HepG2 (cell line): ENCODE data around the gene ATP5MG. TPM values are rescaled to one million over a fixed set of nuclear protein-coding genes. Genes with fewer than 3 reads are reported as not detected.
A peak's percentile ranks its signal among the peaks of the same experiment; 100 is the strongest.

Experiments
- ATAC-seq: fragments of 200-7000 bp; cut with Tn5 transposase; 3 replicates; pipeline ENCODE4 v1.9.1; 2020; ENCODE audit warnings: mild to moderate bottlenecking, moderate library complexity
- BruUV-seq: library from RNA; stranded (reverse); fragments of 400-500 nt; replicated peaks from 2 replicates; lab custom pipeline; 2021; lab: Mats Ljungman, UMichigan
- CTCF ChIA-PET: fragments of 300-600 bp; formaldehyde crosslinking; extraction: SDS; loops from one replicate; lab custom pipeline; 2021; ENCODE audit warnings: low total read pairs, inconsistent platforms, low intra/inter-chr PET ratio; lab: Yijun Ruan, JAX
- POLR2A ChIA-PET: fragments of 350-600 bp; sonication (Branson Sonifier 250); formaldehyde crosslinking; loops from one replicate; lab custom pipeline; 2020; ENCODE audit warnings: antibody characterized with exemption, inconsistent platforms; lab: Yijun Ruan, JAX
- DNase-seq: peaks from one replicate; pipeline ENCODE4 v3.0.0-alpha.2; 2015; ENCODE audit warnings: low spot score
- FAIRE-seq: peaks from 3 replicates; lab custom pipeline; 2011; peaks lifted over from hg19 to GRCh38; lab: Jason Lieb, UNC
- H2AFZ ChIP-seq: one replicate; pipeline ENCODE4 v1.6.1; 2011; ENCODE audit warnings: low read length, inconsistent platforms
- H3K27ac ChIP-seq: fragments of 300-600 bp; 3 replicates; pipeline ENCODE4 v1.8.0; 2011; ENCODE audit warnings: mixed run types, mild to moderate bottlenecking, mixed read lengths, low read length, inconsistent platforms; ENCODE audit not compliant: insufficient read depth; ENCODE audit errors: extremely low read length
- H3K27me3 ChIP-seq, 2 experiments: fragments of 200-600 bp in 1 of 2; 2 replicates in 1 of 2; 3 replicates in 1 of 2; pipeline versions ENCODE4 v1.6.0 to v1.8.0; 2011; ENCODE audit warnings: low read length in 2 of 2, mild to moderate bottlenecking in 2 of 2, moderate library complexity in 2 of 2, inconsistent platforms in 1 of 2; ENCODE audit not compliant: insufficient read depth in 2 of 2, control insufficient read depth in 1 of 2
- H3K36me3 ChIP-seq, 2 experiments: fragments of 200-600 bp in 1 of 2; replicated peaks in 1 of 2; 2 replicates in 1 of 2; 3 replicates in 1 of 2; pipeline versions ENCODE4 v1.5.1 to v1.8.0; 2011; ENCODE audit warnings: low read length in 2 of 2, inconsistent platforms in 1 of 2; ENCODE audit not compliant: insufficient read depth in 2 of 2, control insufficient read depth in 1 of 2
- H3K4me1 ChIP-seq: 2 replicates; pipeline ENCODE4 v1.5.1; 2012; ENCODE audit warnings: low read length, inconsistent platforms; ENCODE audit not compliant: insufficient read depth
- H3K4me2 ChIP-seq: 2 replicates; pipeline ENCODE4 v1.6.0; 2011; ENCODE audit warnings: low read depth, low read length, inconsistent platforms
- H3K4me3 ChIP-seq, 3 experiments: fragments of 200-600 bp in 1 of 3; sonication (generic), shearing (Covaris generic) in 1 of 3; replicated peaks in 1 of 3; 2 replicates each; pipeline ENCODE4 v1.5.1; 2011 to 2016; ENCODE audit warnings: low read length in 3 of 3, inconsistent platforms in 2 of 3, low read depth in 2 of 3, mild to moderate bottlenecking in 2 of 3, control low read depth in 1 of 3, mixed read lengths in 1 of 3; ENCODE audit not compliant: insufficient read depth in 1 of 3
- H3K79me2 ChIP-seq: one replicate; pipeline ENCODE4 v1.6.1; 2011; ENCODE audit warnings: low read length, inconsistent platforms; ENCODE audit not compliant: insufficient read depth
- H3K9ac ChIP-seq: 2 replicates; pipeline ENCODE4 v1.6.0; 2011; ENCODE audit warnings: mild to moderate bottlenecking, low read depth, low read length, inconsistent platforms; ENCODE audit not compliant: insufficient read depth
- H3K9me3 ChIP-seq: 2 replicates; pipeline ENCODE4 v1.5.1; 2012; ENCODE audit warnings: mild to moderate bottlenecking, low read length
- H4K20me1 ChIP-seq: 2 replicates; pipeline ENCODE4 v1.6.0; 2011; ENCODE audit warnings: inconsistent platforms, mild to moderate bottlenecking, low read length, moderate library complexity; ENCODE audit not compliant: insufficient read depth
- ATF7-NPFF ChIP-seq: sonication (generic); formaldehyde crosslinking; IDR thresholded peaks from 2 replicates; pipeline ENCODE4 v1.8.1; 2023; ENCODE audit warnings: mild to moderate bottlenecking, low read depth, missing genetic modification reagents, moderate library complexity
- FOXK2 ChIP-seq: fragments of 450-650 bp; IDR thresholded peaks from 2 replicates; pipeline ENCODE4 v1.6.1; 2016
- GATAD1 ChIP-seq: IDR thresholded peaks from 2 replicates; pipeline ENCODE4 v1.6.1; 2016; ENCODE audit warnings: missing genetic modification reagents, missing compliant biosample characterization
- HNRNPK ChIP-seq: fragments of 200-400 bp; formaldehyde crosslinking; IDR thresholded peaks from 2 replicates; pipeline ENCODE4 v1.6.1; 2018; ENCODE audit warnings: low read length, low read depth, moderate library complexity, mild to moderate bottlenecking; ENCODE audit not compliant: poor library complexity, severe bottlenecking
- MTA3 ChIP-seq: sonication (generic); formaldehyde crosslinking; IDR thresholded peaks from 2 replicates; pipeline ENCODE4 v1.4.0; 2020; ENCODE audit warnings: missing genetic modification reagents
- PHF20 ChIP-seq: sonication (generic); formaldehyde crosslinking; IDR thresholded peaks from 2 replicates; pipeline ENCODE4 v1.5.0; 2020; ENCODE audit warnings: mild to moderate bottlenecking, missing genetic modification reagents
- SOX6 ChIP-seq, 2 experiments: fragments of 450-650 bp in 1 of 2; sonication (generic) in 1 of 2; formaldehyde crosslinking in 1 of 2; IDR thresholded peaks; 2 replicates each; pipeline versions ENCODE4 v1.4.0 to v1.6.1; 2017 to 2020; ENCODE audit warnings: antibody characterized with exemption in 1 of 2, mild to moderate bottlenecking in 1 of 2, missing genetic modification reagents in 1 of 2
- XRCC5 ChIP-seq: fragments of 200-400 bp; formaldehyde crosslinking; optimal IDR thresholded peaks from 2 replicates; pipeline ENCODE3; 2017; ENCODE audit warnings: mild to moderate bottlenecking, low read length
- ZMYM3 ChIP-seq: sonication (generic); formaldehyde crosslinking; IDR thresholded peaks from 2 replicates; pipeline ENCODE4 v1.5.1; 2020; ENCODE audit warnings: mild to moderate bottlenecking, missing genetic modification reagents
- in situ Hi-C: cut with HindIII; loops from 2 replicates; pipeline ENCODE4 v1.10.0; 2017; ENCODE audit warnings: low pct_unique_long_range_greater_than_20kb; ENCODE audit not compliant: extremely low pct_ligation_motif_present
- intact Hi-C: fragments of 100-400 bp; cut with micrococcal nuclease; formaldehyde crosslinking; loops from one replicate; pipeline ENCODE4 v1.10.0; 2022; ENCODE audit not compliant: unreplicated experiment
- polyA plus RNA-seq, 8 experiments: library from polyadenylated mRNA; depleted of rRNA in 3 of 8; stranded (reverse) in 7 of 8; unstranded in 1 of 8; fragments of >200 nt; fragmentation: Illumina TruSeq in 4 of 8; extraction: Trizol in 4 of 8; gene quantifications; 2 replicates each; pipeline versions ENCODE4 v1.2.1 to v1.2.3, GENCODE V29; 2011 to 2016; ENCODE audit warnings: low read depth in 4 of 8, missing spikeins in 1 of 8, mixed read lengths in 1 of 8; ENCODE audit not compliant: insufficient read depth in 1 of 8
- total RNA-seq, 5 experiments: library from RNA; depleted of rRNA; stranded (reverse); fragments of >200 nt; fragmentation: Illumina TruSeq; extraction: Trizol; gene quantifications; 2 replicates each; pipeline ENCODE4 v1.2.3, GENCODE V29; 2016; ENCODE audit warnings: low read depth in 1 of 5
- TF ChIP-seq, protein P1 (sequence below): sonication (generic); formaldehyde crosslinking; IDR thresholded peaks from 2 replicates; pipeline ENCODE4 v1.4.0; 2020; ENCODE audit warnings: missing genetic modification reagents

ATP5MG gene
- total and polyA plus RNA-seq, 2 of the 13 experiments (the other 11 are each of a cell fraction or from before 2014, with no cell fraction given), result 260 to 320 TPM

DNA sequence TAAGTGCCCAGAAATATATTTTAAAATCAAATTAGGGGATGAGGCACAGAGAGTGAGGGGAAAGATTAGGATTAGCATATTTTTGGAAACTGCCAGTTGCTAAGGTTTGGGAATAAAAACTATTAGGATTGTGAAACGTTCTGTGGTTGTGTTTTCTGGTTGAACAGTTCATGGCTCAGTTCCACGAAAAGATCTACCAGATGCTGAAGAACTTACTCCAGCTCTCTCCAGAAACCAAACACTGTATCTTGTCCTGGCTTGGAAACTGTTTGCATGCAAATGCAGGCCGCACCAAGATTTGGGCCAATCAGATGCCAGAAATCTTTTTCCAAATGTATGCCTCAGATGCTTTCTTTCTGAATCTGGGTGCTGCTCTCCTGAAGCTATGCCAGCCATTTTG lies 26.7 kb upstream of the ATP5MG start (continued):
- TF ChIP-seq XRCC5, result no peak
- no peak for TF ChIP-seq ATF7-NPFF (CRISPR knock-in tag)
- TF ChIP-seq FOXK2, result no peak
- TF ChIP-seq, protein P1, sequence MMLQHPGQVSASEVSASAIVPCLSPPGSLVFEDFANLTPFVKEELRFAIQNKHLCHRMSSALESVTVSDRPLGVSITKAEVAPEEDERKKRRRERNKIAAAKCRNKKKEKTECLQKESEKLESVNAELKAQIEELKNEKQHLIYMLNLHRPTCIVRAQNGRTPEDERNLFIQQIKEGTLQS (CRISPR knock-in tag), result no peak
- TF ChIP-seq GATAD1 (CRISPR knock-in tag), result no peak
- no peak for TF ChIP-seq PHF20 (CRISPR knock-in tag)
- no peak for TF ChIP-seq ZMYM3 (CRISPR knock-in tag)
- TF ChIP-seq MTA3 (CRISPR knock-in tag), result no peak

DNA sequence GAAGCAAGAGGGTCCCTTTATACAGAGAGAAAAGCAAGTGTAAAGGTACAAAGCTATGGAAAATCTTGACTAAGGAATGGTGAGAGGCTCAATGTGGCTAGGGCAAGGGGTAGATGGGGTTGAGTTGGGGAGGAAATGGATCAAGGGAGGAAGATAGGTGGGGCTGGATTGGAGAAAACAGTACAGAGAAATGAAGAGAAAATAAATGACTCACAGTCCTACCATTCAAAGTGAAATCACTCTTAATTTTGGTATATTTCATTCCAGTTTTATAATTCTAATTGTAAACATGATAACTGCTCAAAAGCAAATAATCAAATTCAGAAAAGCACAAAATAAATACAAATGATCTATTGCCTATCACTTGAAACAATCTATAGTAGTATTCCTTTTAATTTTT lies 25.4 kb upstream of the ATP5MG start:
- H3K4me1 ChIP-seq, result no peaks in the 10 kb centered on the region
- H3K79me2 ChIP-seq, result no peaks in the 10 kb centered on the region
- H3K36me3 ChIP-seq, result peaks cover 23 to 71% of the 10 kb centered on the region in 2 experiments
- H4K20me1 ChIP-seq, result no peaks in the 10 kb centered on the region
- DNase-seq (no peak), FAIRE-seq (no peak), ATAC-seq (no peak)
- TF ChIP-seq SOX6 (IDR thresholded peaks at IDR 0.05) (no peak), SOX6 (CRISPR knock-in tag; IDR thresholded peaks at IDR 0.05) (no peak), HNRNPK (peak; percentile 83)
- intact Hi-C loops, result no loop called here
- H3K9me3 ChIP-seq, result no peaks in the 10 kb centered on the region
- no peak overlapping the region for H2AFZ ChIP-seq
- H3K4me2 ChIP-seq, result no peak overlapping the region
- no TSS peak for BruUV-seq
- no peak overlapping the region for H3K4me3 ChIP-seq
- no peak overlapping the region for H3K9ac ChIP-seq
- in situ Hi-C loops, result no loop called here
- ChIA-PET CTCF (no interaction called here), POLR2A (interaction anchor here (1.1 kb wide), 1 partner anchor 12 kb away, joined by 3 read pairs; no protein-coding TSS in a partner anchor)
- H3K27ac ChIP-seq, result no peak overlapping the region
- no peaks in the 10 kb centered on the region for H3K27me3 ChIP-seq
